ENCODE results near the gene ENDOU. TPM values are rescaled to one million over a fixed set of nuclear protein-coding genes. Genes with fewer than 3 reads are reported as not detected.

Gene ENDOU
- polyA plus RNA-seq, 2 of the 4 experiments (the other 2 are of a cell fraction), result not detected

DNA sequence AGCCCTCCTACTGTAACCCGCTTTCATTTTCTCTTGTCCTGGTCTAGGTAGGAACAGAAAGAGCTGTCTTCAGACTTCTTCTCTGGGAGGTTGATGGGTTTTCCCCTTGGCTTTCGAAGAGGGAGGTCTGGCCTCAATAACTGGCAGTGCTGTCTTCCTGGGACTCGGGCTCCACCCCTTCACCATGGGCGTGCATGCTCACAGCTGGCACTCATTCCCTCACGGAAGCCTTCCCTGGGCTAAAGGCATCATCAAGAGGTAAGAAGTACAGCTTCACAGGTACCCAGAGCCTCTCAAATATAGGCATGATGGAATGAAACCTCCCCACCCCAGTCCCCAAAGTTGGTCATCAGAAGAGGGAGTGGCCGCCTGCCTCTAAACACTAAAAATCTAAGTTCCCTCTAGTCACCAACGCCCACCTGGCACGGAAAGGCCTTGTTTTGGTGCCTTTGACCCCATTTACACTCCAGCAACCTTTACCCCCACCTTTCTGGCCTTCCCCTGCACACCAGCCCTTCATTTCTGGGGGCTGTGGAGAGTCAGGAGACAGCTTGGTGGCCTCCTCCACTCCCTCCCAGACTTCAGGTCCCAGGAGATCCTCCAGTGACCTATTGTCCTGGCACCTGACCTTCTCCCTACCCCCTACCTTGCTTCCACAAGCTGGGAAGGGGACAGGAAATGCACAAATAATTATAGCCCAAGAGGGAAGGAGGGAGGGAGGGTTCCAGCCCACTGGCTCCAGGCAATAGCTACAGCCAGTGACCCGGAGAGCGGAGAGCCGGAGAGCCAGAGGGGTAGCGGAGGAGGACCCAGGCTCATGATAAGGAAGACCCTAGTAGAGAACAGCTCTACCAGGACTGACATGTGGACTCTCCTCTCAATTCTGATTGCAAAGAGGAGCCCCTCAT is 30.6 kb upstream of the ENDOU start:
- ChIA-PET CTCF (interaction anchor here (0.9 to 43.9 kb wide), 9 partner anchors 14 to 207 kb away, joined by 3 to 1399 read pairs (median 8); partner anchors contain the start of genes RPAP3, SLC48A1 and TMEM106C), POLR2A (interaction anchor here (0.7 to 0.8 kb wide), 2 partner anchors 50 to 491 kb away, joined by 3 read pairs; partner anchors contain the start of gene RPAP3)
- H3K4me1 ChIP-seq, result peaks cover 35% of the 10 kb centered on the region
- TF ChIP-seq, protein P1, sequence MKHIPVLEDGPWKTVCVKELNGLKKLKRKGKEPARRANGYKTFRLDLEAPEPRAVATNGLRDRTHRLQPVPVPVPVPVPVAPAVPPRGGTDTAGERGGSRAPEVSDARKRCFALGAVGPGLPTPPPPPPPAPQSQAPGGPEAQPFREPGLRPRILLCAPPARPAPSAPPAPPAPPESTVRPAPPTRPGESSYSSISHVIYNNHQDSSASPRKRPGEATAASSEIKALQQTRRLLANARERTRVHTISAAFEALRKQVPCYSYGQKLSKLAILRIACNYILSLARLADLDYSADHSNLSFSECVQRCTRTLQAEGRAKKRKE (CRISPR knock-in tag; IDR thresholded peaks at IDR 0.05; ENCODE audit: low read depth), result no peak
- TF ChIP-seq SREBF2 (IDR thresholded peaks at IDR 0.05) (no peak), PHF8 (IDR thresholded peaks at IDR 0.05; ENCODE audit: borderline replicate concordance, low read depth) (no peak), EHF (CRISPR knock-in tag; IDR thresholded peaks at IDR 0.05) (no peak), JUN (IDR thresholded peaks at IDR 0.05) (no peak), HDAC2 (IDR thresholded peaks at IDR 0.05) (no peak), ZSCAN20 (CRISPR knock-in tag; IDR thresholded peaks at IDR 0.05) (no peak), ZNF302 (CRISPR knock-in tag; IDR thresholded peaks at IDR 0.05) (no peak), ZFP36 (IDR thresholded peaks at IDR 0.05; ENCODE audit: borderline replicate concordance, partially characterized antibody) (no peak), RARB (CRISPR knock-in tag; IDR thresholded peaks at IDR 0.05) (no peak), KDM1A (IDR thresholded peaks at IDR 0.05; ENCODE audit: low read depth) (no peak), MAZ (IDR thresholded peaks at IDR 0.05; ENCODE audit: borderline replicate concordance, low read depth, low read length) (no peak), FOSB (CRISPR knock-in tag; IDR thresholded peaks at IDR 0.05) (no peak), HOXA7 (CRISPR knock-in tag; IDR thresholded peaks at IDR 0.05) (no peak), CBX8 (IDR thresholded peaks at IDR 0.05) (no peak), EHMT2 (IDR thresholded peaks at IDR 0.05; ENCODE audit: low read depth) (no peak), TFCP2L1 (CRISPR knock-in tag; IDR thresholded peaks at IDR 0.05) (no peak)
- TF ChIP-seq, protein P2, sequence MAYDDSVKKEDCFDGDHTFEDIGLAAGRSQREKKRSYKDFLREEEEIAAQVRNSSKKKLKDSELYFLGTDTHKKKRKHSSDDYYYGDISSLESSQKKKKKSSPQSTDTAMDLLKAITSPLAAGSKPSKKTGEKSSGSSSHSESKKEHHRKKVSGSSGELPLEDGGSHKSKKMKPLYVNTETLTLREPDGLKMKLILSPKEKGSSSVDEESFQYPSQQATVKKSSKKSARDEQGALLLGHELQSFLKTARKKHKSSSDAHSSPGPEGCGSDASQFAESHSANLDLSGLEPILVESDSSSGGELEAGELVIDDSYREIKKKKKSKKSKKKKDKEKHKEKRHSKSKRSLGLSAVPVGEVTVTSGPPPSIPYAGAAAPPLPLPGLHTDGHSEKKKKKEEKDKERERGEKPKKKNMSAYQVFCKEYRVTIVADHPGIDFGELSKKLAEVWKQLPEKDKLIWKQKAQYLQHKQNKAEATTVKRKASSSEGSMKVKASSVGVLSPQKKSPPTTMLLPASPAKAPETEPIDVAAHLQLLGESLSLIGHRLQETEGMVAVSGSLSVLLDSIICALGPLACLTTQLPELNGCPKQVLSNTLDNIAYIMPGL (CRISPR knock-in tag; IDR thresholded peaks at IDR 0.05; ENCODE audit: borderline replicate concordance), result no peak
- FAIRE-seq (no peak), ATAC-seq (no peak), DNase-seq (ENCODE audit: low read depth in 1 of 2, low spot score in 1 of 2) (no peak)
- WGBS (ENCODE audit: missing lambda C conversion rate), result 85% methylated on average over 12 of the region's 12 CpGs
- H3K4me3 ChIP-seq, result no peak overlapping the region
- H3K27ac ChIP-seq, result no peak overlapping the region
- H3K4me2 ChIP-seq, result no peak overlapping the region
- no peaks in the 10 kb centered on the region for H3K9me3 ChIP-seq

DNA sequence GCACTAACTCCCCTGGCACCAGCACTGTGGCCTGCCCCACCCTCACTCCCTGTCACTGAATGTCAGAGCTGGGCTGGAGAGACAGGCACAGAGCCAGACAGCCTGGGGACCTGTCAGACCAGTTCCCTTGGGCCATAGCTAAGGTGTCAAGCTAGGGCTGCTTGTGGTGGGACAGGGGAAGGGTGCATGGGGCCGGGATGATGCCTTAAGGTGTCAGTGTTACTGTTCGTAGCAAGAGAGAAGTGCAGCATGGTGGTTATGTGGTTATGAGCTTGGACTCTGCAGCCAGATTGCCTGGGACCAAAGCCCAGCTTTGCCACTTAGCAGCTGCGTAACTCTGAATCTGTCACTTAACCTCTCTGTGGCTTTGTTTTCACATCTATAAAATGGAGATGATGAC is 29.6 kb upstream of the ENDOU start:
- no peak for ATAC-seq
- no peak overlapping the region for H3K4me3 ChIP-seq
- peaks cover 35% of the 10 kb centered on the region for H3K4me1 ChIP-seq
- no peak overlapping the region for H3K27ac ChIP-seq
- TF ChIP-seq ZC3H11A (IDR thresholded peaks at IDR 0.05), result no peak
- TF ChIP-seq PHF8 (IDR thresholded peaks at IDR 0.05; ENCODE audit: borderline replicate concordance, low read depth), result no peak
- no peak for TF ChIP-seq MAZ (IDR thresholded peaks at IDR 0.05; ENCODE audit: borderline replicate concordance, low read depth, low read length)
- no peak for TF ChIP-seq TP53 (CRISPR knock-in tag; IDR thresholded peaks at IDR 0.05)
- TF ChIP-seq NR3C1 (IDR thresholded peaks at IDR 0.05), result no peak
- POLR2A ChIA-PET, result no interaction called here
- DNase-seq (ENCODE audit: low read depth in 1 of 2, low spot score in 1 of 2), result no peak
- H3K9me3 ChIP-seq, result no peaks in the 10 kb centered on the region
- CTCF ChIA-PET, result interaction anchor here (0.9 to 43.9 kb wide), 6 partner anchors 13 to 208 kb away, joined by 3 to 1399 read pairs (median 48); partner anchors contain the start of genes SLC48A1 and TMEM106C
- FAIRE-seq, result no peak
- H3K4me2 ChIP-seq, result no peak overlapping the region
- WGBS (ENCODE audit: missing lambda C conversion rate), result 87% methylated on average over 3 of the region's 3 CpGs

All from A549 (cell line).